ENCODE data around the gene SDHC.
"Not testable (repeated sequence)": the region's sequence is repeated elsewhere in the genome, so short reads cannot be mapped to it uniquely, and the experiment has no call there.

Gene SDHC

GRCh38 chr1:161311595-161312181 lies 2.5 kb upstream of the SDHC start:
- DNase-seq = no peak

DNA sequence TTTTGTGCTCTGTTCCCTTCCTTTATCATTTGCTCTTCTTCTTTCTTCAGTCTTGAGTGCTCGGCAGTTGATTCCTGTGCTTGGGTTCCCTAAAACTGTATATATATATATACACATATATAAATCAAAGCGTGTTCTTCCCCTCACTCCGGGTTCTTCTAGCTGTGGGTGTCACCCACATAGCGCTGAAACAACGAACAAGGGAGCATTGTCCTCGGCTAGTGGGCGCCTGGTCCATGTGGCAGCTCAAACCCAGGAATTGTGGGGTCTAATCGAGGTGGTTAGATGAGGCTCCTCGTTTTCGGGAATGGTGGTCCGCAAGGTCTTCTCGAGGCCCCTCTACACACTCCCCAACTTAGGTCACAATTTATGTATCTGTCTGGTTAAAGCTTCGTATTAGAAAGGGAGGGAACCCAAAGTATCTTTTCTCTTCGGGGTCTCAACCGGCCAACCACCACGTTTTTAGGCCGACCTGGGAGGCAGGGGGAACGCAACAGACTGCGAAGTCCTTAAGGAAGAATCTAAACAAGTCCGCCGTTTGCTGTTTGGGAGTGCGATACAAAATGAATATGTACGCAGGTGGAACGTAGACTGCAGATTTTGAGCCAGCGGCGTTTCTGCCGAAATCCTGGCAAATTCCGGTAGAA lies 504 bp upstream of the SDHC start:
- no peak for DNase-seq

DNA sequence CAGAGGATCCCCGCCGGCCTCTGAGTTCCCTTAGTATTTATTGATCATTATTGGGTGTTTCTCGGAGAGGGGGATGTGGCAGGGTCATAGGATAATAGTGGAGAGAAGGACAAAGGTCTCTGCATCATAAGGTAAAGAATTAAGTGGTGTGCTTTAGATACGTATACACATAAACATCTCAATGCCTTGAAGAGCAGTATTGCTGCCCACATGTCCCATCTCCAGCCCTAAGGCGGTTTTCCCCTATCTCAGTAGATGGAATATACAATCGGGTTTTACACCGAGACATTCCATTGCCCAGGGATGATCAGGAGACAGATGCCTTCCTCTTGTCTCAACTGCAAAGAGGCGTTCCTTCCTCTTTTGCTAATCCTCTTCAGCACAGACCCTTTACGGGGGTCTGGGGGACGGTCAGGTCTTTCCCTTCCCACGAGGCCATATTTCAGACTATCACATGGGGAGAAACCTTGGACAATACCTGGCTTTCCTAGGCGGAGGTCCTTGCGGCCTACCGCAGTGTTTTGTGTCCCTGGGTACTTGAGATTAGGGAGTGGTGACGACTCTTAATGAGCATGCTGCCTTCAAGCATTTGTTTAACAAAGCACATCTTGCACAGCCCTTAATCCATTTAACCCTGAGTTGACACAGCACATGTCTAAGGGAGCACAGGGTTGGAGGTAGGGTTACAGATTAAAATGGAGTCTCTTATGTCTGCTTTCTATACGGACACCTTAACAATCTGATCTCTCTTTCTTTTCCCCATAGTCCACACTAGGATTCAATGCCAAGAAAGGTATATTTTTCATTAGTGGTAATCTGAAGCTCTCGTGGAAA lies 1.9 kb downstream of the SDHC start:
- not testable (repeated sequence) for DNase-seq

GRCh38 chr1:161324020-161324419 lies 9.8 kb downstream of the SDHC start:
- DNase-seq = no peak

DNA sequence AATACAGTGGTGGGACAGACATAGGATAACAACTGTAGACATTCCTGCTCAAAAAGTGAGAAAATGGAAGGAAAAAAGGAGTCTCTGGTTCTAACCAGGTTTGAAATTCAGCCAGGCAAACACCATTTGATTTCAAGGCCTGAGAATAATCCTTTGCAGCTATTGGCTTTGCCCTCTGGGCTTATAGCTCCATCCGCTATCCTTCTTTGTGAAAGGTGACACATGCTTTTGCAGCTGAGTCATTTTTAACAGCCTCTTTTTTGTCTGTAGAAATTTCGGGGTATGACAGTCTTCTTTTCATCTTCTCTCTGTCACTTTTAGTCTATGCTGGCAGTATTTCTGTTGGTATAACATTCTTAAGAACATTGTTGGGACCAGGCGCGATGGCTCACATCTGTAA lies 16.2 kb downstream of the SDHC start:
- no peak for DNase-seq

DNA sequence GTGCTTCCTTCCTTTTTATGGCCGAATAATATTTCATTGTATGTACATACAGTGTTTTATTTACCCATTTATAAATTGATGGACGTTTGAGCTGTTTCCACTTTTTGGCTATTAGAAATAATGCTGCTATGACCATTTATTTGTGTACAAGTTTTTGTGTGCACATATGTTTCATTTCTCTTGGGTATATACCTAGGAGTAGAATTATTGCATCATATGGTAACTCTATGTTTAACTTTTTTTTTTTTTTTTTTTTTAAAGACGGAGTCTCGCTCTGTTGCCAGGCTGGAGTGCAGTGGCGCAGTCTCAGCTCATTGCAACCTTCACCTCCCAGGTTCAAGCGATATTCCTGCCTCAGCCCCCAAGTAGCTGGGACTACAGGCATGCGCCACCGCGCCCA lies 19.0 kb downstream of the SDHC start:
- no peak for DNase-seq

GRCh38 chr1:161335796-161336195 lies 21.6 kb downstream of the SDHC start:
- DNase-seq = no peak

DNA sequence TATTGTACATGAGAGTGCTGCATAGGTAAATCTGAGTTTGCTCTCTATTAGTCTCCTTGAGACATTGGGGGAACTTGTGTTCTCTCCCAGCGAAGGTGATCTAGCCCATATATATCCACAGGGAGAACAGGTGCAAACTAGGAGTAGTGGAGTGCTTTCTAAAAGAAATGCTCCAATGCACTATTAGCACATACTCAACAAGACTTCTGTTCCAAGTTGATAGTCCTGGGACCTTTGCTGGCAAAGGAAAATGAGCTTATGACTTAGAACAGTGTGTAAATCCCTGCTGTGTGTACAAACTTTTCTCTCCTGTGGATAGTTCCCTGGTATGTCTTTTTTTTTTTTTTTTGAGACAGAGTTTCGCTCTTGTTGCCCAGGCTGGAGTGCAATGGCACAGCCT lies 28.0 kb downstream of the SDHC start:
- no peak for DNase-seq

DNA sequence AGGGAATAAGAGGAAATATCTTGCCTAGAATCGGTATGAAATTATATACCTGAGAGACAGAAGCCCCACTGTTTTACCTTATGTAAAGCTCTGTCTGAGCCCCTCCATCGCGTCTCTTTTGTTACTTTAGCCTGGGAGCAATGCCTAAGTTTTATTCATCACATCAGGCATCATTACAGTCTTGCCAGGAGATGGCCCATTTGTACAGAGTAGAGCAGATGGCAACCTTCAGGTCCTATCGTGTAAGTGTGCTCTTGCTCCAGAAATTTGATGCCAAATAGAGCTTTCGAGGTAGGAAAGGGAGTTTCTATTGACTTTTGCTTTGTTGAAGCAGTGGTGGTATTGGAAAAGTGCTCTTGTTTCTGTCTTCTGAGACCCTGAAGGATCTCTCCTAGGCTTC lies 28.6 kb downstream of the SDHC start:
- DNase-seq = no peak

GRCh38 chr1:161350671-161351070 lies 36.5 kb downstream of the SDHC start:
- DNase-seq = no peak

DNA sequence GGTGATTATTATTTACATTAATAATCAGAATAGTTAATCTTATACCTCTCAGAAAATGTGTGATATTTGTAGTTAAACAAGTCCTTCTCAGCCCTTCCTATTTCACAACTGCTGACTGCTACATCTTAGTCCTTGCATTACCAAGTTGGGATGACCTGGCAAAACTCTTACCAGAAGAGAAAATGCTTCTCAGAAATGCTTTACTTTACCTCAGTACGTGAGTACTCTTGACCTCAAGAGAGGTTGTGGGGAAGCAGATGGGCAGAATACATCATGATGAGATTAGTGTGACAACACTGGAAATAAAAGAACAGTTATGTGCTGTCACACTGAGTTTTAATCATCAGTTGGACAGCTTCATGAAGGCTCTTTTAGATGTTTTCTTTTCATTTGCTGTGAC lies 37.3 kb downstream of the SDHC start:
- DNase-seq = no peak

DNA sequence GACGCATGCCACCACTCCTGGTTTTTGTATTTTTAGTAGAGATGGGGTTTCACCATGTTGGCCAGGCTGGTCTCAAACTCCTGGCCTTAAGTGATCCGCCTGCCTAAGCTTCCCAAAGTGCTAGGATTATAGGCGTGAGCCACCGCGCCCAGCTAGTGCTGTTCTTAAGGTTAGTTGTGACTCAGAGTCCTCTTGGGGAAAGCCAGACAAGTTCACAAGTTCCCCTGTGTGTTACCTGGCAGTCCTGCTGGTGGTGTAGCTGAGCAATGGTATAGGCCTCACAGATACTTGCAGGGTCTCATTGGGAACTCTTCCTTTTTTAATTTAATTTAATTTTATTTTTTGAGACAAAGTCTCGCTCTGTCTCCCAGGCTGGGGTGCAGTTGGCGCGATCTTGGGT lies 42.9 kb downstream of the SDHC start:
- DNase-seq = no peak

DNA sequence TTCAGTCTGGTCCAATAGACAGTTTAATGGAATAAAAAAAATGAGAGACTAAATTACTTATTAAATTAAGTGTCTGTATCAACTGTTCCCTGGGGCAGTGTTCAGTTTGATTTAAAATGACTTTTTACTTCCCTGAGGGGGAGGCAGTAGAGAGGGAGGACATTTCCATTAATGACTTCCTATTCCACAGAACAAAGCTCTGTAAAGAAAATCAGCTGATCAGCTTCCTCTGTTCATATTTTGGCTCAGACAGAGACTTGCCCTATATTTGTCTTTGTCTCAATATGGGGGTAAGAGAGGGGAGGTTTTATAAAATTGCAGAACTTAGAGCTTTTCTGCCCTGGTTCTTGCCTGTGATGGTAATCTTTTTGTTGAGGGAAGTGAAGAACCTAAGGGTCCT lies 45.1 kb downstream of the SDHC start:
- no peak for DNase-seq

DNA sequence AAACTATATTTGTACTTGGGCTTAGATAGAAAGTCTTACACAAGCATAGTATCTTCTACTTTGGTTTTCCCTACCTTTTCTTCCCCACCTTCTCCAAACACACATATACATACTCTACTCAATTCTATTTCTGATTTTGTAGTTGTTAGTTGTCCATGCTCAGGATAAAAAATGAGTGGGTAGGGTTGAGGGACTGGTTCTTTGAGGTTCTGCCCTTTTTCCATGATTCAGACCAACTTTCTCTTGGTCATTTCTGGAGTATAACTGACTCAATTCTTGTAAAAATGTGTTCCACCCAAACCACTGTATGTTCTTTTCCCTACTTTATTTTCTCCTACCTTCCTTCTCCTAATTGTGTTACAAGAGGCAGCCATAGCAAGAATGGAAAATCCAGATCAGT lies 50.2 kb downstream of the SDHC start:
- no peak for DNase-seq

DNA sequence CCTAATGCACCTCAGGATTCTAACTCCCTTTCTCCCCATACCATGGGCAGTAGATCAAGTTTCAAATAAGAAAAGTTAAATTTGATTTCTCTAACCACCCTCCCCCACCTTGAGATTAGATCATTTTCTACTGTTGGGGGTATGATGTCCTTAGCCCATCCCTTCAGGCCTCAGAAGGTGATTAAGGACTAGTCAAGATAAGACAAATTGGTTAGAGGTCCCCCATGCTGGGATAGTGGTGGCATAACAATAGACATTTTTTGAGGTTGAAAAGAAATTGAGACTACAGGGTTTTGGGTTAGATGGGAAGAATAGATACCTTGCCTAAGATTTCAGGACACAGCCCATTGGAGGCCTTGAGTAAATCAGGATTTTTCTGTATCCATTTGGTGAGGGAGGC lies 51.0 kb downstream of the SDHC start:
- DNase-seq = no peak

GRCh38 chr1:161367684-161368400 lies 53.7 kb downstream of the SDHC start, which contains the start of gene CFAP126:
CFAP126 (minus strand) TSS chr1:161367876; CDS start chr1:161367868, 8 bp downstream.
- DNase-seq = no peak

GRCh38 chr1:161373442-161373841 lies 59.3 kb downstream of the SDHC start:
- no peak for DNase-seq

- DNase-seq = no peak
Measured at GRCh38 chr1:161374373-161374772, 60.2 kb downstream of the SDHC start.

GRCh38 chr1:161378014-161378413 lies 63.8 kb downstream of the SDHC start:
- no peak for DNase-seq

- DNase-seq = no peak
Measured at GRCh38 chr1:161379071-161379470, 64.9 kb downstream of the SDHC start.

DNA sequence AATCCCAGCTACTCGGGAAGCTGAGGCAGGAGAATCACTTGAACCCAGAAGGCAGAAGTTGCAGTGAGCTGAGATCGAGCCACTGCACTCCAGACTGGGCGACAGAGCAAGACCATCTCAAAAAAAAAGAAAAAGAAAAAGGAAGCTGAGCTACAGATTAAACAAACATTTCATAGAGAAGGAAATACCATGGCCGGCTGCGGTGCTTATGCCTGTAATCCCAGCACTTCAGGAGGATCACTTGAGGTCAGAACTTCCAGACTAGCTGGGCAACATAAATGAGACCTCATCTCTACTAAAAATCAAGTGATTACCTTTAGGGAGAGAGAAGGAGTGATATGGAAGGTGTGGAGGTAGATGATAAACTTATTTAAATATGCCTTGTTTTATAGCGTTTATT lies 67.5 kb downstream of the SDHC start:
- DNase-seq = no peak

DNA sequence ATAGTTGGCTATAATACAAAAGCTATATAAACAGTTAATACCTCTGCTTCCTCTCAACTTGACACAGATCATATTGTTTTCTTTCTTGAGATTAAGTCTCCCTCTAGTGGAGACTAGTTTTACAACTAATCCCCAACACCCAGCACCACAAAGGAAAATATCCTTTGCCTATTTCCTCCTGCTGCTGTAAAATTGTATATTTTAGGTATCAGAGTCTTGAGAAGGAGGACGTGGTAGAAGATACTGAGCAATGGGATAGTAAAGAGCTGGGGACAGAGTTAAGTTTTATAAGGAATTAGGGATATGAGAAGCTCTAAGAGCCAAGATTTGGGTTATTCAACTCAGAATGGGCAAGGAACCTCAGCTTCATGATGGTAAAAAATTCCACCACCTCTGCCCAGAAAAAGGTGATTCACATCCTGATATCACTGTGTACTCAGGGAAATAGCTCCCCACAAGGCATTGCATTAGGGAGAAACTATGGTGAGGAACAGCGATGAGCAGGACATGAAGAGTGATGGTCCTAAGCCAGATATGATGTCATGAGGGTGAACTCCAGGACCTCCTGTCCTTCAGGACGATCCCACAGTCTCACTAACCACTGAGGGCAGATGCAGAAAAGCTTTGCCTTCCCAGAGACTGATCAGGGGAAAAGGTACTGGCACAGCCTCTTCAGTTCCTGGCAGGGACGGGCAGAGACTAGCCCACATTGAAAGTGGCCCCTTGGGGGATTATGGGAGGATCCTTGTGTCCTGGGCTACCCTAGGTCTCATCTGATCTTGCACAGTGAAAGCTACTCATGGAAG lies 68.2 kb downstream of the SDHC start:
- no peak for DNase-seq

DNA sequence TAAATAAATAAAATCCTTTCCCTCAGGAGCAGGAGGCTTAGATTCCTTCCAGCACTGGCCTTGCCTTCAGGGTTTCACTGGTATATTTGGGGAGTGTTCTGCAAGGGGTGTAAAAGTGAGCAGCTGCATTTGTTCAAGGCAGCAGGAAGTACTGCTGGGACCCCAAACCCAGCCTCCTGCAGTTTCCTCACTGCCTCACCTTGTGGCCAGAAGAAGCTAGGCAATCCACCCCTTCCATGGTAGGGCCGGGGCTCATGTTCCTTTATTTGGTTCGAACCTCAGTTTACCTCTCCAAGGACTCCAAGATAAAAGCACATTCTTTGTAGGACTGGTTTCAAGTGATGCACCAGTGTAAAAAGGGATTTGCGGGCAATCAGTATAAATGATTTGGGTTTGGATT lies 74.5 kb downstream of the SDHC start:
- DNase-seq = no peak
